ENCODE data around the gene ADAM19.
"Not testable (repeated sequence)": the region's sequence is repeated elsewhere in the genome, so short reads cannot be mapped to it uniquely, and the experiment has no call there.

Gene ADAM19

DNA sequence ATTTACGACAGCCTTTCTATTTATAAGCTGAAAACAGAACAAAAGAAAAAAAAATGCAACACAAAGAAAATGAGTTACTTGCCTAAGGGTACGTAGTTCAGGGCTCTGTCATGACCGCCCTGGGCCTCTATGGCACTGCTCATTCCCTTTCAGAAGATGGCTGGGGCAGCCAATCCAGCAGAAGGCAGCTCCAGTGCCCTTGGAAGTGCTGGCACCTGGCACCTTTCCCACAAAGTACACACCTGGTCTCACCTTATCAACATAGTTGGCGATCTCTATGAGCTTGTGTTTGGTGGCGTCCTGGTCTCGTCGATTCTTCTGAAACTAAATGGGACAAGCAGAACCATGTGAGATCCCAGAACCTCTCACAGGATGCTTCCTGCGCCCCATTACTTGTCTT, 62.4 kb downstream of the ADAM19 start:
- DNase-seq = no peak

DNA sequence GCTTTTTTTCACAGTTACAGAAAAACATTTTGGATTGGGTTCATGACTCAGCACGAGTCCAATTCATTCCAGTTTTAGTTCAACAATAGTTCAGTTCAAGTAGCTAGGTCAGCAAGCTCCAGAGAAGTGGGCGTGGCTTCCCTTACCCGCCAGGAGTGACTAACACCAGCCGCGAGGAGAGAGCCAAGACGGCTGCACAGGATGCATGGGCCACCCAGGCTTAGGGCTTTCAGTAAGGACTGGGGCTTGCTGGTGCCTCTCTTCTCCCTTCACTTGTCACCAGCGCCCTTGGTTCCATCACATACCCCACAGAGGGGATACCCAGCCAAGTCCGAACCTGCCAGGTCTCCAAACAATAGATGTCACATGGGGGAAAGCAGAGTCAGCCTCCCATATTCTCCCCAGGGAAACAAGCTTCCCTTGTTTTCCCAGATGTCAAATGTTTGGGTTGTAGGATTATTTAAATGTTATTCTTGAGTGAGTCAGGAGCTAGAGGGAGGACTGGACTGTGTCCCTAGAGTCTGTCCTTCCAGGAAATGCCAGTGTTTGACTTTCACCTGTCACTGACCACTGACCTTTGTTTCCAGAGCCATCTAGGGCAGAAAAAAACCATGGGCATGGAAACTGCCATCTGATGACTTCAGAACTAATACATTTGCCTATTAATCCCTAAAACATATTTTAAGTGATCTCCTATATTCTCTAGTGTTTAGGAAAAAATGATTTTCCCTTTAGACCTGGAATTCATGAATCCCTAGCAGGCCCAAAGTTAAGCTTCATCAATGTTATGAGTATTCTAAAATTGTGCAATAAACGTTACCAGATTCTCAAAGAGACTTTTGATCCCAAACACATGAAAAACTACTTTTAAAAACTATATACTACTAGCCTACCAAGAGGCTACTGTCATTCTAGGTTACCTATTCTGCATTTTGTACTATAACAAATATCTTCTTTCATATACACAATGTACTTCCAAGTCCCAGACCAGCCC, 63.6 kb downstream of the ADAM19 start:
- peak; percentile 65 for DNase-seq

DNA sequence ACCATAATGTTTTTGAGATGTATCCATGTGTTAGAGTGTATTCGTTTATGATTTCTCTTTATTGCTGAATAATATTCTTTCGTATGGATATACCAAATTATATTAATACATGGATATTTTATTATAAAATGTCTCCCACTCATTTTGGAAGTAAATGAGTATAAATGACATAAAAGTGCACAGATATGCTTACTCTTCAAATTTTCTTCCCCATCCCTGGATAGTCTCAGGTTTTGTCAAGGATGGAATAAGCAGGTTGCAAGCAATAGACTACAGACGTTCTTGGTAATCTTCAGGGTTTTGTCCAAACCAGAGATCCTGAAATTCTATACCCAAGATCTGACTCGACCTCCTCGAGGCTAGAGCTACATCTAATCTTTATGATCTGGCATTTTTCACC, 64.9 kb downstream of the ADAM19 start:
- DNase-seq = no peak

DNA sequence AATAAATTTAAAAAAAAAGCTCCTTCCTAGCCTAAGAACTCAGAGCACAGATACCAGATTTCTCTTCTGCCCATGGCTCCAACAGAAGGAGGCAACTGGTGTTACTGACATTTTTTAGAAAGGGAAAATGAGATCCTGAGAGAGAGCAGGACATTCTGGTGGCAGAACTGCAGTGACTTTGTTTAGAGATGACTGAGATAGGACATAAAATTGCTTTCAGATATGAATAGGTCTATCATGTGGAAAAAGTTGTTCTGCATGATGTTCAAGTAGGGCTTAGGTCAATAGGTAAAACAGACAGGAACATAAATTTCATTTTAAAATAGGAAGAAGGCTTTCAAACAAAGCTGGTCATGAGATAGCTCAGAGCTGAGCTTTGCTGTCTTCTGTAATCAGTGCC, 66.0 kb downstream of the ADAM19 start:
- no peak for DNase-seq

DNA sequence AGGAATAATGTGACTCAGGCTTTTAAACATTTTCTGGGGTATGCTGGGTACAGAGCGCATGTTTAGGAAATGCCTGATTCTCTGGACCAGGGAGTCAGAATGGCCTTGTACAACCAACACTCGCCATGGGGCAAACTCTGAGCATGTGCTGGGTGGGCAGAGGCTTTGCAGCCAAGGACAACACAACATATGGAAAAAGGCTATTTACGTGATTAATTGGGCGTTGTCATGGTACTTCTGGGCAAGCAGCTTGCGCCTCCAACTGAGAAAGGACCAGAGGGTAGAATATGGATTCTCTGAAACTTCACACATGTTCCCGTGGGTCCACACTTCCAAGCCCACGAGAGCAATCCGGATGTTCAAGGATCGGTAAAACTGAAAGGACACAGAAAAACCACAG, 66.5 kb downstream of the ADAM19 start:
- DNase-seq = no peak

DNA sequence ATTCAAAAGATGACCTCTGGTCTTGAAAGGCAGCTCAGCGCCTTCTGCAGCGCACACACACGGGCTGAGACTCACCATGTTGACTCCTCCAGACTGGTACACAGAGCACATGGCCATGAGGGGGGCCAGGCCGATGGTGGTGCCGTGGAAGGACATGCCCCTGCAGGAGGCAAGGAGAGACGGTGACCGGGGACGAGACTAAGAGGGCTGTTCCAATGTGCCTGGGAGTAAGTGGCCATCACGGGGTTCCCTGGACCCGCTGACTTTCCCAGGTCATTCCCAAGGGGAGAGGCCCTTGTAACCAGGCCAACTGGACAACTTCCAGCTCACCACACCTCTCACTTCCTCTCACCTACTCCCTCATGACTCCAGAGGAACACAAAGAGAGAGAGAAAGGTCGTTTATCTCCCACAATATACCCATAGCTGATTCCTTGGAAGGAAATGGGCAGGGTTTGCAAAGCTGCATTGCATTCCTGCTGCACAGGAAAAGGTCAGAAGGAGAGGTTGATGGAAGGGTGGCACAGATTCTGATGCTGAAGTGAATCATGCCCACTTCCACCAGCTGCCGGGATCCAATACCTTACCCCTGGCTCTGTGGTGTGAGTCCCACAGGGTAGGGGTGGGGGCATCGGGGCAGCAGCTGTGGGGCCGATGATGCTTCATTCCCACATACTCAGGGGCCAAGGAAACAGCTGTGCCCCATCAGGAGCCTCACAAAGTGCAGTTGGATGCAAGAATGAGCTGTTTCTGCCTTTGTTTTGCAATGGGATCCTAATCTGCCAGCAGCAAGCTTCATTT, 68.4 kb downstream of the ADAM19 start:
- DNase-seq = no peak

DNA sequence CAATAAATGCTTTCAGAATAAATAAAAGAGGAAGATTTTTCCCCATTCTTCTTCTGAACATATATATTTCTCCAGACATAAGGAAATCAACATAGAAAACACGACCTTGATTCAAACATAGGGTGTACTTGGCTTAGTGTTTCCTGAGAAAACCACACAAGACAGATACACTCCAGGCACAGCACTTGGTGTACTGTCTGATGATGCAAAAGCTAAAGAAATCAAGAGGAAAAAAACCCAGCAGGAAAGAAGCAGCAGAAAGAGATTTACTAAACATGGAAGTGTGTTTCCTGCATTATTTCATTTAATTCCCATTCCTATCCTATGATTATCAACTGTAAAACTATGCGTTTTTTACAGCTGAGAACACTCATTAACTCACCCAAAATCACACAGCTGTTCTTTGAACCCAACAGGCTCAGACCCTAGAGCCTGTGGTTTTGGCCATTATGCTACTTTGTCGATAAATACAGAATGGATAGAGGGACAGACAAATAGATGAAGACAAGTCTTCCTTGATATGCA, 69.4 kb downstream of the ADAM19 start:
- no peak for DNase-seq

DNA sequence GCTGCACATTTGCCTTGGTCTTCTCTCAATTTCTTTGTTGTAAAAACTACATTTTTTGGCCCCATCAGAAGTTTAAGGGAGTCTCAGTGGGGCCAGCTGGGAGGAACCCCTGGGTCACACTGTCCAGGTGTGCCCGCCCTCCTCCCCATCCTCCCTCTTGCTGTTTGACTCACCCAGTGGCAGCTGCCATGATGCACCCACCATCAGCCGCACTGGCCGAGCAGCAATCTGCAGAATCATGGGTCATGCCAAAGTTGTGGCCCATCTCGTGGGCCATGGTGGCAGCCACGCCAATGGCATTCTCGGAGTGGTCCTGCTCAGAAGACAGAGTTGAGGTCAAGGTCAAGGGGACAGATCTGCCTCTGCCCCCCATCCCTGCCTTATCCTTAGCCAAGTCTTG, 70.1 kb downstream of the ADAM19 start:
- no peak for DNase-seq

DNA sequence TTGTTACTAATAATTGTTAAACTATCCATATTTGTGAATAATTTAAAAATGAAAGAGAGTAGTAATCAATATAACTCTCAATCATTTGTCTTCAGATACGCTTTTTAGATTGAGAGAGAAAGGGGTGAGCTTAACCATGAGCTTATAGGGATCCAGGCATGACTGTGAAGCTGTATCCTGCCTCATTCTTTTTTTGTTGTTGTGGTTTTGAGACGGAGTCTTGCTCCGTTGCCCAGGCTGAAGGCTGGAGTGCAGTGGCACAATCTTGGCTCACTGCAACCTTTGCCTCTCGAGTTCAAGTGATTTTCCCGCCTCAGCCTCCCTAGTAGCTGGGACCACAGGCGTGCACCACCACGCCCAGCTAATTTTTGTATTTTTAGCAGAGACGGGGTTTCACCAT, 71.5 kb downstream of the ADAM19 start:
- DNase-seq = no peak

DNA sequence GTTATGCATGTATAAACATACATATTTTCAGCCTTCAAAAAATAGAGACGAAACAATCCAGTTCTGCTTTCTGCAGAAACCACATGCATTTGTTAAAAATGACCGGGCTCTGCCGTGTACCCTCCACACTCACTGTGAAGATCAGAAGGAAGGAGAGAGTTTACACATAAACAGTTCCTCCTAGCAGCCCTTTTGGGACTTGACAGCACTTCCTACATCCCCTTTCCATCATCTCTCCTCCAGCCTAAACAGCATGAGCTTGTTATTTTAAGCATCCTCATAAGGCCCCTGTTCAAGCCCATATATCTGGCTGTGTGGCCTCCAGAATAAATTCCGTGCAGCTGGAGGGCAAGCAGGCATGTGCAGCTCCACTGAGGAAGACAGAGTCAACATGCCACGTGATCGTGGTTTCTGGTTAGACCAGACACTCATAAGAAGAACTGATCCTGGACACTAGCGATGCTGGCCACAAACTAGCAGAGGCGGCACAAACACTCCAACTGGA, 73.4 kb downstream of the ADAM19 start:
- DNase-seq = peak; percentile 17

DNA sequence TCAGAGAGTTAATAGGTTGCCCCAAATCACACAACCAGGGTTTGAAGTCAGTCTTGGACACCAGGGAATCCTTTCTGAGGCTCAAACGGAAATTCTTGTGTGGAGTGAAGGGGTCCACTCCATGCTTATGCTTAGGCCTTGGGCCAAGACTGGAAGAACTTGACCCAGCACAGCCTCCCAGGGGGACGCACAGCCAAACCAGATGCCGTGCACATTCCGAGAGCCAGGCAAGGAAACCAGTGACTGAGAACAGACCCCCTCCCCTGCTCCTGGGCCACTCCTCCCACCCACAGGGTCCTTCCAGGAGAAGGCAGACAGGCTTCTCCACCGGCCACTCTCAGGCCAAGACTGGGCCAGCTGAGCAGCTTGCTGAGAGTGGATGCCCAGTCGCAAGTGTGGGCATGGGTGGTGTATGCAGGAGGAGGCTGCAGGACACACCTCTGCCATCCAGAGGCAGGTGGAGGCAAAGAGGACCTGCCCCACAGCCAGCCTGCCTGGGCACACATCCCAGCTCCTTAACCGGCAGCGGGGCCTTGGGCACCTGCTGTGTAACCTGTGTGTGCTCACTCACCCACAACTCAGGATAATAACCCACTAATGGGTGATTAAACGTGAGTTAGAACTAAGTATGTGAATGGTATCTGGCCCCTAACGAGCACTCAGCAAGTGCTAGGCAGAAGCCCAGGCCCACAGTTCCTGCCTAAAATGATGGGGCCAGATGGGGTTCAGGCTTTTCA, 77.5 kb downstream of the ADAM19 start:
- no peak for DNase-seq

DNA sequence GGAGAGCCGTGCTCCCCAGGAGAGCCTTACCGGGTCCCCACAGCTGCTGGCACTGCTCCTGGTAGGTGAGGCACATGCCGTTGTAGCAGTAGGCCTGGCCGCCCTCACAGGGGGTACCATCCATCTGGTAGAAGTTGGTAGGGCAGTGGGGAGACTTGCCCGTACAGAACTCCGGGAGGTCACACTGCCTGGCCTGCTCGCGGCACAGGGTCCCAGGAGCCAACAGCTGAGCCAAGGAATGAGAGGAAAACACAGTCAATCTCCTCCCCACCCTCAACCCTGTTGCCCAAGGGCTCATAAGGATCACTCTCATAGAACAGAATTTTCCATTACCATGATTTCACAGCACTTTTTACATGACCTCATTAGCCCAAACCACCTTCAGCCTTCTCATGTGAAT, 78.7 kb downstream of the ADAM19 start:
- no peak for DNase-seq

DNA sequence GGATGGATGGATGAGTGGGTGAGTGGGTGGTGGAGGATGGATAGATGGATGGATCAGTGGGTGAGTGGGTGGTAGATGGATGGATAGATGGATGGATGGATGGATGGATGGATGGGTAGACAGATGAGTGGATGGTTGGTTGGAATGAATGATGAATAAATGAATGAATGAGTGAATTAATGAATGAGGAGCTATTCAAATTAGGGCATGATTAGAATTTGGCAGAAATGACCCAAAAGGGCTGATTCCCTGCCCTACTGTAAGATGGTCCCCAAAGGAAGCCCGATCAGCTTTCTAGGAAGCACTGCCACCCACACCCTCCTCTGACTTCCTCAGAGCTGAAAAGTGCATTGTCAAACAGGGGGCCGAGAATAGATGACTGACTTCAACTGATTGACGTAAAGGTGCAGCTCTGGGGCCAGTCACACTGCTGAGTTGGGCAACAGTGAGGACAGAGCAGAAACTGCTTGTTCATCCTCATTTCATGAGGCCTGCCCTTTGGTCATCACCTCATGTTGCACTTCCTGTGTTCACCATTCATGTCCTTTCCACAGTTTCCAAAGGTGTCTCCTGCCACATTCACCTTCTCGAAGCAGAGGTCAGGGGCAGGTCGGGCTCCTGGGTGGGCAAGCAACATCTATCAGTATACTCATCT, 81.3 kb downstream of the ADAM19 start:
- DNase-seq = no peak

DNA sequence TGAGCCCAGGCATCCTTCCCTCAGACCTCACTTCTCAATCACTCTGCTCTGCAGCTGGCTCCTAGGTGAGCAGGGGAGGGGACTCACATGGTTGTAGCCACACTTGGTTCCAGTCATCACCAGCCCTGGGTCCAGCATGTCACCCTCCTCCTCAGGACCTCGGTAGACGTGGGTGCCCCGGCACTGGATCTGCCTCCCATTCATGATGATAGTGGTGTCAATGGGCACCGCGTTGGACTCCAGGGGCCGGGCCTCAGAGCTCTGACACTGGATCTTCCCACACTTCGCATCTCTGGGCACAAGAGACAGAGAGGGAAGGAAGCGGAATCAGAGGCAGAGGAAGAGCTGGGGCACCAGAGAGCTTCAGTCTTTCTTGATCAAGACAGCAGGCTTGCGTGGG, 82.7 kb downstream of the ADAM19 start:
- no peak for DNase-seq

DNA sequence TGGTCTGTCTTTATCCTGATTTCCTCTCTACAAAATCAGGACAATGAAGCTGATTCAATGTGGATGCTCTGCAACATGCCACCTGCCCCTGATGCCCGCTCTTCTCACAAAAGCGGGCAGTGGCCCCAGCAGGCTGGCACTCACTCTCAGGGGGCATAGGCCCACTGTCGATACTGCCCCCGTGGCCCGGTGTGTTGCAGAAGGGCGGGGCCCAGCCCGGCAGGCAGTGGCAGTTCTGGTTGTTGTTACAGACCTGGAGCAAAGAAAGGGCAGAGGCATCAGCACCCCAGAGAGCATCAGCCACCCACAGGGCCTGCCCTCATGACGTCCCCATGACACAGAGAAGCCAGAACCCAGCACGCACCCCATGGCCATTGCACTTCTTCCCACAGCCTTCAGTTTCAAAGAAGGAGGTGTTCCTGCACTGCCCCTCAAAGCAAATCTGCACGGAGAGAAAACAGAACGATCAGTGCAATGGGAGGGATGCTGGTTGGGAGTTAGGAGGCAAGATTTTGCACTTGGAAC, 84.0 kb downstream of the ADAM19 start:
- DNase-seq = no peak

DNA sequence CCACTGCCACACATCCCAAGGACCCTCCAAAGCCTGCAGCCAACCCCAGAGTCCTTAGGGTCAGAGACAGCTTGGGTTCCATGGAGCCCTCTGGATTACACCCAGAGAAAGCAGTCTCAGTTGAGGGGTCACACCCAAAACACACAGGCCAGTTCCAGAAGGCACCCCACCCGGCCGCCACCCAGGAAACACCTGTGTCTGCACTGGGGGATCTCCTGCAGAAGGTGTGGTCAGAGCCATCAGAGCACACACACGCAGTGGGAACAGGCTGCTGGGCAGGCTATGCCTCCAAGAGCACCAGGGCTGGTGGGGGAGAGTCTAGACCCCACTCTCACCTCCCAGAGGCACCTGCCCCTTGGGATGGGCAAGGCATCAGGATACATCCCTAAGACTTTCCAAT, 88.2 kb downstream of the ADAM19 start:
- no peak for DNase-seq

DNA sequence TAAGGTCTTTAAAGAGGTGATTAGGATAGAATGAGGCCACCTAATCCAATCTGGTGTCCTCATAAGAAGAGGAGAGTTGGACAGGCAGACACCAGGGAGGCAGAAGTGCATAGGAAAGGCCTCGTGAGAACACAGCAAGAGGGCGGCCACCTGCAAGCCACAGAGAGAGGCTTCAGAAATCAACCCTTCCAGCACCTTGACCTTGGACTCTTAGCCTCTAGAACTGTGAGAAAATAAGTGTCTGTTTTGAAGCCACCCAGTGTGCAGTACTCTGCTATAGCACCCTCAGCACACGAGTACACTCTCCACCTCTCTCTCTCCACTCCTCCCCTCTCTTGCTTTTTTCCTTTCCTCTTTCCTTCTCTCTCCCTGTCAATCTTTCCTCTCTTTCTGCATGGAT, 88.7 kb downstream of the ADAM19 start:
- DNase-seq = no peak

DNA sequence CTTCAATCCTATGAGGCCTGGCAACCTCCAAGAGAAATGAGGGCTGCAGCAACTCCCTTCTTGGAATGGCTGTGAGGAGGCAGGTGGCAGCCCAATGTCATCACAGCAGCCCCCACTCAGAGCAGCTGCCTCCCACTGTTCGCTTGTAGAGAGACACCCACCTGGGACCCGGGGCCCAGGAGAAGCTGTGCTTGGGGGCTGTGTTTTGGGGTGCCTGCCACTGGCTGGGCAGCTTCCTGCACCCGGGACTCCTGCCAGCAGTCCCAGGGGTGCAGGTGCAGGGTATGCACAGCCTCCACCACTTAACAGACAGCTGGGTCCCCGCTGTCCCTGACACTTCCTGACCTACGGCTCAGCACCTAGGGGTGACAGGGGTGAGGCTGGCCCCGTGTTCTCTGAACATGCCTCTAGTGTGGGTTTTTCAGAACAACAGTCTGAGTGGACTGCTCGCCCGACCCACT, 89.3 kb downstream of the ADAM19 start:
- DNase-seq = no peak

DNA sequence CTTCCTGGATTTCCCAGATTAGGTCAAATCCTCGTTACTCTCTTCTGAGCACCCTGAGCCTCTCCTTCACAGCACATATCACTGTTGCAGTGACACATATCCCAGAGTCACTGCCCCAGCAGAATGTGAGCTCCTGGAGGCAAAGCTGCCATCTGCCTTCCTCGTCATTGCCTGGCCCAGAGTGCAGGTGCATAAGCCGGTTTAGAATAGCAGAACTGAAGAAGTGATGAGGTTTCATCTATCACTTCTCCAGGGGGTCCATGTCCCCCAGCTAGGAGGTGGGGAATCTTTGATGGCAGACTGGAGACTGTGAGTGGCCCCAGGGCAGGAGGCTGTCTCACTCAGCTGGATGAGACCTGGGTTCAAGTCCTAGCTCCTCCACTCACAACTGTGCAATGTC, 89.8 kb downstream of the ADAM19 start:
- no peak for DNase-seq

DNA sequence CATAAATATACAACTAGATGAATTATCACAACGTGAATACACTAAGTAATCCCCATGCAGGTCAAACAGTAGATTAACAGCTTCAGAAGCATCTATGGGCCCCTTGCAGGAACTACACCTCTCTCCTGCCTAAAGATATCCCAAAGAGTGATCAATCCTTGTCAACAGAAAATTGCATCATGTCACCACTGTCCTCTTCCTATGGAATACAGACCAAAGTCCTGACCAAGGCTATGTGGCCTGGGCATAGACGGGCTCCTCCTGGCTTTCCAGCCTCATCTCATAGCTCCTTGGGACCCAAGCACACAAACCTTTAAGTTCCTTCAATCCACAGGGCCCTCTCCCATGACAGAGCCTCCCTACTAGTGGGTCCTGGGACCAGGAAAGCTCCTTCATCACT, 90.2 kb downstream of the ADAM19 start:
- no peak for DNase-seq

DNA sequence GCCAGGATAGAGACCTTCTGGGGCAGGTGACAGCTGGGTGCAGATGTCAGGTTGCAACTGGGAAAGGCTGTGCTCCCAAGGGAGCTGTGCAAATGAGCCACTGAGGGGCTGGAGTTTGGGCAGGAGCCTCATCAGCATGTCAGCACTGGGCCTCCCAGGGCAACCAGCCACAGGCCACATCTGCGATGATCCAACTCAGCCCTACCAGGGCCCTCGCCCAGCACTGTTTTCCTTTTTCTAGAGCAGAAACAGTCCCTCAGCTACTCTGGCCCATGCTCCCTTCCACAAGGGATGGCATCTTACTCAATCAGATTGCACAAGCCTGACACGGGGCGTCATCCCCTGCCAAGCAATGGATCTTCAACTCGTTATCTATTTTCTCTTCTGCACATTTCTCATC, 90.8 kb downstream of the ADAM19 start:
- no peak for DNase-seq

DNA sequence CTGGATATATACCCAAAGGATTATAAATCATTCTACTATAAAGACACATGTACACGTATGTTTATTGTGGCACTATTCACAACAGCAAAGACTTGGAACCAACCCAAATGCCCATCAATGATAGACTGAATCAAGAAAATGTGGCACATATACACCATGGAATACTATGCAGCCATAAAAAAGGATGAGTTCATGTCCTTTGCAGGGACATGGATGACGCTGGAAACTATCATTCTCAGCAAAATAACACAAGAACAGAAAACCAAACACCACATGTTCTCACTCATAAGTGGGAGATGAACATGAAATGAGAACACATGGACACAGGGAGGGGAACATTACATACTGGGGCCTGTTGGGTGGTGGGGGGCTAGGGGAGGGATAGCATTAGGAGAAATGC, 92.9 kb downstream of the ADAM19 start:
- DNase-seq = not testable (repeated sequence)
